GM19328 (cell line): Measurements from ENCODE around the gene PCID2.

Experiments used
- ATAC-seq: cut with Tn5 transposase; IDR thresholded peaks from one replicate; pipeline ENCODE4 v1.9.1; 2021; ENCODE audit warnings: mild to moderate bottlenecking, moderate library complexity; ENCODE audit not compliant: unreplicated experiment

The PCID2 gene

GRCh38 chr13:113190181-113190580 is 18.3 kb downstream of the PCID2 start:
- ATAC-seq, result no peak

DNA sequence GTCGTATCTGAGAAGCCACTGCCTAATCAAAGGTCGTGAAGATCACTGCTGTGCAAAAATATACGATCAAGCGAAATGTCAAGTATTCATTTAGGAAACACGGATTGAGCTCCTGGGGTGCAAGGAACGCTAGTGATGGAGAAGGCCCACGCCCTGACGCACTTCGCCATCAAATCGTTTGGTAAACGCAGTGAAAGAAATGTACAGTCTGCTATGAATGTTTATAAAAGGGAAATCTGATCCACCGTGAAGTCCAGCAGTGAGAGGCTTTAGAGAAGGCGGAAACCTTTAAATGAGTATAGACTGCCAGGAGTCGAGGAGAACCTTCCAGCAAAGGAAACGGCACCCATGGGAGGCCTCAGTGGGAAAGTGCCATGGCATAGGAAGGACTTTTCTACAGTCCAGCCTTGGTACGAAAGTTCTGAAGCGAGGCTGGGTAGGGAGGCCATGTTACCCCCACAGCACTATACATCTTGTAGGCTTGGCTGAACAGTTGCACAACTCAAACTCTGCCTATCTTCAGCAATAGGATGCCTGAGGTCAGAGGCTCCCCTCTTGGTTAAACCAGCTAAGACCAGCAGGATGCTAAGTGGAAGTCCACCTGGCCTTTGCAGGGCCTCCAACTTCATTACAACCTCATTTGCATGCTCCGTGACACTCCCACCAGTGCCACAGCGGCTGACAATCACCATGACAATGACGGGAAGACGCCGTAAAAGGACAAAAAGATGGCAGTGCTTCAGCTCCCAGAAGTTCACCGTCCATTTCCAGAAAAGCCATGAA is 20.4 kb downstream of the PCID2 start:
- ATAC-seq, result no peak

DNA sequence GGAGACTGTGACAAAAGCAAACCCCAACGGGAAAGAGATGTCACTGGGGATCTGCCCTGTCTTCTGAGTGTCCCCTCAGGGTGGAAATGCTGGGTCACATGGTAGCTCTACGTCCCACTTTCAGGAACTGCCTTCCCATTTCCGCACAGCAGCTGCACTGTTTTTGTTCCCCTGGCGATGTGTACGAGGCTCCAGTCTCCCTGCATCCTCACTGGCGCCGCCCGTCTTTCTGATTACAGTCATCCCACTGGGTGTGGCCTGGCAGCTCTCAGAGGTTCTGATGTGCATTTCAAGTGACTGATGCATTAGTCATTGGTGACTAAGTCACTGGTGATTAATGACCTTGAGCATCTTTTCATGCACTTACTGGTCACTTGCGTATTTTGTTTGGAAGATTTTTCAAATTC is 21.2 kb downstream of the PCID2 start:
- ATAC-seq, result no peak

- no peak for ATAC-seq
Observed at GRCh38 chr13:113186061-113186900, 22.2 kb downstream of the PCID2 start.

- ATAC-seq, result no peak
Observed at GRCh38 chr13:113184568-113185440, 23.7 kb downstream of the PCID2 start.

DNA sequence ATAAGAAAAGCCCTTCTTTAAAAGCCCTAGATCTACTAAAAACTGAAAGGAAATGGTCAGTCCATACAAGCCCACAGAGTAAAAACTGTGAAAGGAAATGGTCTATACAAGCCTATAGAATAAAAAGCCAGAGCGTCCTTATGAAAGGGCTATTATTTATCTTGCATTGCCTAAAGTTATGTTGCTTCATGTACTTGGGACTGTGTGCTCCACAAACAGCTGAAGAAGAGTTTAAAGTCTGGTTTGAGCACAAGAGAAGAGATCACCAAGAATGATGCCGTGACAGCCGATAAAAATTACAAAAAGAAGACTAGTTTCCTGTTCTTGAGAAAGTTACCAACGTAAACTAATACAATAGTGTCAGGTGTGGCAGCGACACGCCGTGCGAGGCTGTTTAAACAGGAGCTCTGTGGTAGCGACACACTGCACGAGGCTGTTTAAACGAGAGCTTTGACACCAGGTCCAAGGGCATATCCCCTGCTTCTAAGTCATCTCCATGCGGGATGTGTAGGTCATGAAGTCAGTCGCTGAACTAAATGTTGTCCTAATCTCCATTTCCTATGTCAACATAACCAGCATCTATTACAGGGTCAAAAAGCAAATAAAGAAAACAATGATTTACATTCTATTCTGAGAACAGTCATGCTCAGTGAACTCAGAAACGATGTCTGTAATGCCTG is 24.9 kb downstream of the PCID2 start:
- ATAC-seq, result no peak

DNA sequence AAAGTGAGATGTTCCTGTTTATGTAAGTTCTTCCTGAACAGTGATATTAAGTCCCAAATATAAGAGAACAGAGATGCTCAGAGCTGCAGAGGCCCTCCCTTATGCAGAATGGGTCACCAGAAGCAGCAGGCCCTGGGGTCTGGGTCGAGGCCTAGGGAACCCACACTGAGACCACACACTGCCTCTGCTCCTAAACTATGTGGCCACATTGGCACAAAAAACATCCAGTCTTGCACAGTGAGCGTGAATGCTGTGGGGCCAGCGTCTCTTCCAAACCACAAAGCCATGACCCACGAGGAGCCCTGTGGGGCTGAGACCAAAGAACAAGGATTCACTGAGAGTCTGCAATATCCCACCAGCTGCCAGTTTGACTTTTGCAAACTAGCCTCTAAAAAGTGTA is 26.4 kb downstream of the PCID2 start:
- ATAC-seq, result no peak

DNA sequence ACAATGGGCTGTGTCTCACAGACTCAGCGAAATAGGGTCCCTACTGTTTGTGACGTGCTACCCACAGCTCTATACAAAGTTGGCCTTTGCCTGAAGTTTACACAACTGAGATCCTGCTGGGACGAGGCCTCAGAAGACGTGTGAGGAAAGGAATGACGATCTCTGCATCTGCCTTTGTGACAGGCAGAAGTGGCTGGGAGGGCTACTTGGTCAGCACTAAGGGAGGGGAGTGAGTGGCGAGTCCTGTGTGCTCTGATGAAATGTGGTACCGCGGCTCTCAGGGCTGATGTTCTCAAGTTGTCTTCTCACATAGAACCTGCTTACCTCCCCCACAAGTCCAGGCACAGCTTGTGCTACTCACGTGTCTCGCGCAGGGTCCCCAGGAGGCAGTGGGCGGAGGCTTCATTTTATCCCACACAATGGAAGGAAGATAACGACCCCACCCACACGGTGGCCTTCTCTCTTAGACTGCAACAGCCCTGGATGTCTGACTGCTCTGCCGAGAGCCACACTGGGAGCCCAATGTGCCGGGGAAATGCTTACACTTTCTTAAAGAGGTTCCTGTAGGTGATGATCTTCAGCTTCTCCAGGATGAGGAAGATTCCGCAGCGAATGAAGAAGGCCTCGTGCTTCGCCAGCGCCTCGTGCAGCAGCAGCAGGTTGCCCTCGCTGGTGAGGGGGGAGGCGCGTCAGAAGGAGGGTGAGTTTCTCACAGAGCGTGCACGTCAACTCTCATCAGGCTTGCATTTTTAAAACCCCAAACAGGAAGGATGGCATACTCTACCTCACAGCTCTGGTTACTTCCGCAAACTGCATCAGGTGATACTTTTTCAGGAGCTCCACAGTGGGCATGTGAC is 28.9 kb downstream of the PCID2 start:
- no peak for ATAC-seq

DNA sequence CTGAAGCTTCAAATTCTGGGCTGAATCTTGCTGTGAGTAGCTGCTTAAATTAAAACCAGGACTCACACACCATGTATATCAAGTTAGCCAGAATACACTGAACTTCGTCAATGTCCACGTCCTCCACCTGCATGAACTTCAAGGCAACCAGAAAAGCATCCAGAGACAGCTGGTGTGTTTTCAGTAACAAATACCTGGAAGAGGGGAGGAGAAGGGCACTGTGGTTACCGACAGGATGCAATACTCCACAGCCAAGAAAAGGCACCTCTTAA is 29.6 kb downstream of the PCID2 start:
- no peak for ATAC-seq

- no peak for ATAC-seq
Observed at GRCh38 chr13:113178070-113178895, 30.2 kb downstream of the PCID2 start.

DNA sequence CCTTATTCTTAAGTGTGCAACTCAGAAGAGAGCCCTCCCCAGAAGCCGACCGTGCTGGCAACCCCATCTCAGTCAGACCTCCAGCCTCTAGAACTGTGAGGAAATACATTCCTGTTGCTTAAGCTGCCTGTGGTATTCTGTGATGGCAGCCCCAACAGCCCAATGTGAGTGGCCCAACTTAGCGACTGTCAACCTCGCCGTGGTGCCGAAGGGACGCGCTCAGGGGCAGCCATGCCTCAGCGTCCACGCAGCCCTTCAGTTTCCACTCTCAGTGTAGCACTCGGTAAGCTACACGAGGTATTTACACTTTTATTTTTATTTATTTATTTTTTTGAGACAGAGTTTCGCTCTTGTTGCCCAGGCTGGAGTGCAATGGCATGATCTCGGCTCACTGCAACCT is 31.6 kb downstream of the PCID2 start:
- no peak for ATAC-seq

- ATAC-seq, result no peak
Observed at GRCh38 chr13:113176280-113176679, 32.2 kb downstream of the PCID2 start.

DNA sequence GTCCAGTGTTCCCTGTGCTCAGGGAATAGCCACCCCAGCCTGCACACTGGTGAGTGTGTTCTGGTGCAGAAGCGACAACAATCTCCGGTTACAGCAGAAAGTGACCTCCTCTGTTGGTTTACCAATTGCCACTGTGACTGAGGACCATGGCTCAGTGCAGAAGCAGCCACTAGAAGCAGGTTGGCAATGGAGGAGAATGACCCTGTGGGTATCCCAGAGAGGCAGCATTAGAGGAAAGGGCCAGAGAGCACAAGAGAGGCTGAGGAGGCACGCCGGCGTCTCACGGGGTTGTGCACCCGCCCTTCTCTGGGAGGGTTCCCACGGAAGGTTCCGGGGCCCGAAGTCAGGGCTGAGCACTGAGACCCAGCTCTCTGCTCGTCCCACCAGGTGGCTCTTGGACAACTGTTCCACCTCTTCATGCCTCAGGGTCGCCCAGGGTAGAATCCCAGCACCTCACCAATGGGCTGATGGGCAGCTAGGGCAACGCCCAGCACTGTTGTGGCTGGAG is 36.0 kb downstream of the PCID2 start:
- ATAC-seq, result no peak

DNA sequence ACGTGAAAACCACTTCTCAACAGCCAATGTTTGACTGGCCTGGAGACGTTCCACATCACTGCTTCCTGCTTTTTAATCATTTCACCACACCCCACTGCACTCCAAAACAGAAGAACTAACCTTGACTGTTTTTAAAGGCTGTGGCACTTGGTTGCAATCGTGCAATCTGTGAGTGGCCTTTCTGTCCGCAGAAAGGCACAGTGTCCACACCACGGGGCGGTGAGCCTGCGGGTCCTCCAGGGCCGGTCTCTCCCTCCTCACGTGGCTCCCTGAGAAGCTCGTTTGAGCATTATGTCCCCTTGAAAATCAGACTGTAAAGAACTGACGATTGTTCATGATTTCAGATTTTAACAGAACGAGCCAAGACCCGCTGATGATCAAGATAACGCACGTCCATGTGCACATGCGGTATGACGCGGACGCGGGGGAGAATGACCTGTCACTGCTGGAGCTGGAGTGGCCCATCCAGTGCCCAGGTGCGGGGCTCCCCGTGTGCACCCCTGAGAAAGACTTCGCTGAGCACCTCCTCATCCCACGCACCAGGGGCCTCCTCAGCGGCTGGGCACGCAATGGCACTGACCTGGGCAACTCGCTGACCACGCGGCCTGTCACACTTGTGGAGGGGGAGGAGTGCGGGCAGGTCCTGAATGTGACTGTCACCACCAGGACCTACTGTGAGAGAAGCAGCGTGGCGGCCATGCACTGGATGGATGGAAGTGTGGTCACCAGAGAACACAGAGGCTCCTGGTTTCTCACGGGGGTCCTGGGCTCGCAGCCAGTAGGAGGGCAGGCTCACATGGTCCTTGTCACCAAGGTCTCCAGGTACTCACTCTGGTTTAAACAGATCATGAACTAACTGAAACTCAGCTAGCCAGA is 37.0 kb downstream of the PCID2 start:
- ATAC-seq, result no peak

DNA sequence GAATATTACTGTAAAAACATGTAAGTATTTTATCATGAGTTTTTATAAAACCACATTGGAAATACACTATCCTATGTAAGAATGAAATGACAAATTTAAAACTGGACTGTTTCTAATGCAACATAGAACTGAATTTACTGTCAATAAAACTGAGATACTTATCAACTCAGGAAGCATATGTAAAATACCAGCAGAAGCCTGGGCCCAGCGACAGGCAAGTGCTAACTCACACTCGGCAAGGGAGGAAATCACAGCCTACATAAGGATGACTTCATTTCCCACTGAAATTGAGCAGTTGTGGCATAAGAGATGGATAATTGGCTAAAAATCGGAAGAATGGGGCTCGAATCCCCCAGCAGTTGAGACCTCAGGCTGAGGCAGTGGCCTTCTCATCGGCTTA is 38.0 kb downstream of the PCID2 start:
- no peak for ATAC-seq

- ATAC-seq, result no peak
Observed at GRCh38 chr13:113169277-113170272, 38.9 kb downstream of the PCID2 start.

- no peak for ATAC-seq
Observed at GRCh38 chr13:113168211-113168610, 40.3 kb downstream of the PCID2 start.
